HTR-8/SVneo (cell line): Measurements from ENCODE around the gene SPATA2L.
"Not testable (repeated sequence)": the region's sequence is repeated elsewhere in the genome, so short reads cannot be mapped to it uniquely, and the experiment has no call there.

Source experiments
- DNase-seq: peaks from one replicate; pipeline ENCODE4 v3.0.0; 2011; ENCODE audit warnings: low spot score, mixed read lengths; ENCODE audit not compliant: insufficient read length
- FAIRE-seq: peaks from 2 replicates; lab custom pipeline; 2011; peaks lifted over from hg19 to GRCh38; lab: Jason Lieb, UNC

Gene SPATA2L

GRCh38 chr16:89667000-89667399 is 34.5 kb downstream of the SPATA2L start:
- DNase-seq, FAIRE-seq: not testable (repeated sequence)

- not testable (repeated sequence) for DNase-seq, FAIRE-seq
Observed at GRCh38 chr16:89664238-89664637, 37.3 kb downstream of the SPATA2L start.

- DNase-seq (no peak), FAIRE-seq (no peak)
Observed at GRCh38 chr16:89661215-89661614, 40.3 kb downstream of the SPATA2L start.

GRCh38 chr16:89660146-89660545 is 41.4 kb downstream of the SPATA2L start:
- no peak for FAIRE-seq
- DNase-seq: no peak

- FAIRE-seq (no peak), DNase-seq (no peak)
Observed at GRCh38 chr16:89658221-89658879, 43.2 kb downstream of the SPATA2L start.

- DNase-seq: peak; percentile 91
- FAIRE-seq: peak; percentile 46
Observed at GRCh38 chr16:89657442-89658220, 43.9 kb downstream of the SPATA2L start, which contains the start of the genes CHMP1A and SPATA33. Gene CHMP1A (minus strand): TSS chr16:89657708. CDS start chr16:89657588, 120 bp downstream. Gene SPATA33 (plus strand): TSS chr16:89657836. CDS start chr16:89657912, 76 bp downstream.

- FAIRE-seq (no peak), DNase-seq (no peak)
Observed at GRCh38 chr16:89656435-89657121, 44.9 kb downstream of the SPATA2L start.

GRCh38 chr16:89655062-89655643 is 46.4 kb downstream of the SPATA2L start:
- no peak for DNase-seq
- FAIRE-seq: no peak

GRCh38 chr16:89653656-89654295 is 47.7 kb downstream of the SPATA2L start:
- FAIRE-seq (no peak), DNase-seq (no peak)

GRCh38 chr16:89651584-89651983 is 49.9 kb downstream of the SPATA2L start:
- FAIRE-seq (no peak), DNase-seq (no peak)

- no peak for FAIRE-seq
- DNase-seq: no peak
Observed at GRCh38 chr16:89646906-89647305, 54.6 kb downstream of the SPATA2L start.
